RKO (cell line): ENCODE measurements around the gene DHX57.
A peak's percentile ranks its signal among the peaks of the same experiment; 100 is the strongest.

ENCODE experiments used
- DNase-seq: peaks from one replicate; pipeline ENCODE4 v3.0.0-alpha.2; 2016; ENCODE audit warnings: low spot score

Gene DHX57

GRCh38 chr2:38750011-38750890 lies 125.5 kb downstream of the DHX57 start:
- peak; percentile 57 for DNase-seq

- peak; percentile 60 for DNase-seq
Measured at GRCh38 chr2:38748943-38749804, 126.6 kb downstream of the DHX57 start.

DNA sequence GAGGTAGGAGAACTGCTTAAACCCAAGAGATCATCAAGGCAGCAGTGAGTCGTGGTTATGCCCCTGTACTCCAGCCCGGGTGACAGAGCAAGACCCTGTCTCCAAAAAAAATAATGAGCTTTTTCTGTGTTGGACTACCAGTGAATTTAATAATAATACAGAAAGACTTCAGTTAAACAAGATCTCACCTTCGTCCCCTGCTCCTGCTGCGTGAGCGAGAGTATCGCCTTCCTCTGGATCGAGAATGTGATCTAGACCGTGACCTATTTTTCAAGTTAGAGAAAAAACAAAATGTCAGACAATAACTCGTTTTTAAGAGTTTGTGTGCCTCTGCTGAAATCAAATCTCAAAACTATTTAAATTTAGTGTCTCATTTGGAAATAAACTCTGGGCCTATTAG lies 127.3 kb downstream of the DHX57 start:
- no peak for DNase-seq

- DNase-seq, result no peak
Measured at GRCh38 chr2:38747819-38748218, 127.9 kb downstream of the DHX57 start.
